Skin epidermis (tissue), 12 donors: ENCODE results near the gene ASCL5.
"Not testable (repeated sequence)": the region's sequence is repeated elsewhere in the genome, so short reads cannot be mapped to it uniquely, and the experiment has no call there.

Experiments
- H3K27ac ChIP-seq, 21 experiments: fragments of 200-600 bp; sonication (generic) in 11 of 21; one replicate each; pipeline ENCODE4 v1.5.0; 2020; ENCODE audit warnings: mild to moderate bottlenecking in 3 of 21, inconsistent platforms in 2 of 21, moderate library complexity in 2 of 21
- H3K4me3 ChIP-seq, 7 experiments: fragments of 200-600 bp; sonication (generic) in 2 of 7; one replicate each; pipeline ENCODE4 v1.5.0; 2020; ENCODE audit warnings: inconsistent platforms in 2 of 7, mild to moderate bottlenecking in 2 of 7, moderate library complexity in 1 of 7

The ASCL5 gene

GRCh38 chr1:201126832-201127754 lies at the start of gene ASCL5:
TSS of gene ASCL5 (minus strand) at chr1:201127184. CDS start at chr1:201115372, 11,812 bp downstream.
- H3K4me3 ChIP-seq: no peak within 1 kb of the TSS
- no peak within 1 kb of the TSS for H3K27ac ChIP-seq

- H3K4me3 ChIP-seq: no peak overlapping the region
- no peak overlapping the region for H3K27ac ChIP-seq
These were observed 49.0 kb upstream of the ASCL5 start for GRCh38 chr1:201175820-201176500.

GRCh38 chr1:201173736-201174135 lies 46.8 kb upstream of the ASCL5 start:
- Histone ChIP-seq H3K27ac (no peak overlapping the region), H3K4me3 (no peak overlapping the region)

- Histone ChIP-seq H3K4me3 (no peak overlapping the region), H3K27ac (no peak overlapping the region)
These were observed 46.1 kb upstream of the ASCL5 start for GRCh38 chr1:201172999-201173610.

GRCh38 chr1:201172326-201172725 lies 45.3 kb upstream of the ASCL5 start:
- no peak overlapping the region for H3K27ac ChIP-seq
- no peak overlapping the region for H3K4me3 ChIP-seq

GRCh38 chr1:201171063-201172036 lies 44.4 kb upstream of the ASCL5 start:
- peak overlapping the region in 14 of 21 experiments; percentile 5 to 79 (median 56) for H3K27ac ChIP-seq
- H3K4me3 ChIP-seq: peak overlapping the region; percentile 40 to 59 (median 50)

GRCh38 chr1:201170533-201171062 lies 43.6 kb upstream of the ASCL5 start:
- Histone ChIP-seq H3K27ac (peak overlapping the region in 14 of 21 experiments; percentile 5 to 79 (median 56)), H3K4me3 (peak overlapping the region; percentile 40 to 59 (median 50))

GRCh38 chr1:201169971-201170532 lies 43.1 kb upstream of the ASCL5 start:
- no peak overlapping the region for H3K4me3 ChIP-seq

GRCh38 chr1:201169203-201169602 lies 42.2 kb upstream of the ASCL5 start:
- Histone ChIP-seq H3K27ac (no peak overlapping the region), H3K4me3 (no peak overlapping the region)

More at GRCh38 chr1:201169971-201170532, 43.1 kb upstream of the ASCL5 start:
- H3K27ac ChIP-seq: peak overlapping the region in 1 of 21 experiments; percentile 79

- no peak overlapping the region for H3K27ac ChIP-seq
- no peak overlapping the region for H3K4me3 ChIP-seq
These were observed 40.3 kb upstream of the ASCL5 start for GRCh38 chr1:201167041-201167991.

- Histone ChIP-seq H3K4me3 (no peak overlapping the region), H3K27ac (no peak overlapping the region)
These were observed 37.7 kb upstream of the ASCL5 start for GRCh38 chr1:201164645-201165044.

GRCh38 chr1:201163707-201164106 lies 36.7 kb upstream of the ASCL5 start:
- H3K4me3 ChIP-seq: no peak overlapping the region
- H3K27ac ChIP-seq: no peak overlapping the region

GRCh38 chr1:201163036-201163435 lies 36.1 kb upstream of the ASCL5 start:
- H3K27ac ChIP-seq, H3K4me3 ChIP-seq: not testable (repeated sequence)

- Histone ChIP-seq H3K27ac (no peak overlapping the region), H3K4me3 (no peak overlapping the region)
These were observed 31.0 kb upstream of the ASCL5 start for GRCh38 chr1:201157949-201158348.

- H3K4me3 ChIP-seq: no peak overlapping the region
- H3K27ac ChIP-seq: no peak overlapping the region
These were observed 29.8 kb upstream of the ASCL5 start for GRCh38 chr1:201156819-201157218.

GRCh38 chr1:201156346-201156745 lies 29.4 kb upstream of the ASCL5 start:
- H3K4me3 ChIP-seq: no peak overlapping the region
- H3K27ac ChIP-seq: no peak overlapping the region

GRCh38 chr1:201155354-201155753 lies 28.4 kb upstream of the ASCL5 start:
- Histone ChIP-seq H3K4me3 (no peak overlapping the region), H3K27ac (no peak overlapping the region)
